ENCODE results near the gene NRXN3. TPM values are rescaled to one million over a fixed set of nuclear protein-coding genes. Genes with fewer than 3 reads are reported as not detected.

Gene NRXN3
- total and polyA plus RNA-seq, 7 donors, result 0.06 to 0.74 (median 0.15) TPM

- intact Hi-C loops (cut with DNase I), result no loop called here
- H3K9me3 ChIP-seq, result no peaks in the 10 kb centered on the region
- H3K27ac ChIP-seq, result no peak overlapping the region
- no peak for TF ChIP-seq CTCF (IDR thresholded peaks at IDR 0.05)
- no peaks in the 10 kb centered on the region for H3K4me1 ChIP-seq
- no peaks in the 10 kb centered on the region for H3K27me3 ChIP-seq (ENCODE audit: insufficient read depth in 3 of 3, low read length in 2 of 3)
- DNase-seq, result no peak
- H3K36me3 ChIP-seq (ENCODE audit: insufficient read depth in 1 of 2, low read depth in 1 of 2), result no peaks in the 10 kb centered on the region
- H3K4me3 ChIP-seq, result no peak overlapping the region
- 94 to 96% (median 95%) methylated on average over 6 of the region's 6 CpGs for WGBS, 3 donors
- no peak for ATAC-seq
These were observed 1027.3 kb downstream of the NRXN3 start for GRCh38 chr14:79197516-79197915.

- H3K27me3 ChIP-seq (ENCODE audit: insufficient read depth in 3 of 3, low read length in 2 of 3), result no peaks in the 10 kb centered on the region
- TF ChIP-seq CTCF (IDR thresholded peaks at IDR 0.05), result no peak
- DNase-seq, result no peak
- no peak overlapping the region for H3K27ac ChIP-seq
- intact Hi-C loops (cut with DNase I), result no loop called here
- ATAC-seq, result no peak
- H3K4me3 ChIP-seq, result no peak overlapping the region
- no peaks in the 10 kb centered on the region for H3K4me1 ChIP-seq
- H3K36me3 ChIP-seq (ENCODE audit: insufficient read depth in 1 of 2, low read depth in 1 of 2), result no peaks in the 10 kb centered on the region
- no peaks in the 10 kb centered on the region for H3K9me3 ChIP-seq
- 84 to 89% (median 88%) methylated on average over 4 of the region's 4 CpGs for whole genome bisulfite sequencing, 3 donors
These were observed 1029.0 kb downstream of the NRXN3 start for GRCh38 chr14:79199217-79199616.

- intact Hi-C loops (cut with DNase I), result no loop called here
- no peaks in the 10 kb centered on the region for H3K9me3 ChIP-seq
- no peak overlapping the region for H3K27ac ChIP-seq
- WGBS, 3 donors, result 62 to 70% (median 69%) methylated on average over 3 of the region's 3 CpGs
- ATAC-seq (no peak), DNase-seq (no peak)
- H3K36me3 ChIP-seq (ENCODE audit: insufficient read depth in 1 of 2, low read depth in 1 of 2), result no peaks in the 10 kb centered on the region
- no peak overlapping the region for H3K4me3 ChIP-seq
- peaks cover 0 to 2% (median 0%) of the 10 kb centered on the region in 3 donors for H3K27me3 ChIP-seq (ENCODE audit: insufficient read depth in 3 of 3, low read length in 2 of 3)
- H3K4me1 ChIP-seq, result no peaks in the 10 kb centered on the region
- no peak for TF ChIP-seq CTCF (IDR thresholded peaks at IDR 0.05)
These were observed 1031.5 kb downstream of the NRXN3 start for GRCh38 chr14:79201564-79202207.

GRCh38 chr14:79204591-79204990 is 1034.4 kb downstream of the NRXN3 start:
- Histone ChIP-seq H3K27ac (no peak overlapping the region), H3K27me3 (ENCODE audit: insufficient read depth in 3 of 3, low read length in 2 of 3) (peaks cover 0 to 2% (median 0%) of the 10 kb centered on the region in 3 donors), H3K9me3 (no peaks in the 10 kb centered on the region), H3K4me3 (no peak overlapping the region), H3K36me3 (ENCODE audit: insufficient read depth in 1 of 2, low read depth in 1 of 2) (no peaks in the 10 kb centered on the region), H3K4me1 (no peaks in the 10 kb centered on the region)
- ATAC-seq (no peak), DNase-seq (no peak)
- intact Hi-C loops (cut with DNase I), result no loop called here
- no peak for TF ChIP-seq CTCF (IDR thresholded peaks at IDR 0.05)

GRCh38 chr14:79209418-79209817 is 1039.2 kb downstream of the NRXN3 start:
- Histone ChIP-seq H3K36me3 (ENCODE audit: insufficient read depth in 1 of 2, low read depth in 1 of 2) (no peaks in the 10 kb centered on the region), H3K27me3 (ENCODE audit: insufficient read depth in 3 of 3, low read length in 2 of 3) (peaks cover 0 to 2% (median 0%) of the 10 kb centered on the region in 3 donors), H3K9me3 (no peaks in the 10 kb centered on the region), H3K4me3 (no peak overlapping the region), H3K27ac (no peak overlapping the region), H3K4me1 (no peaks in the 10 kb centered on the region)
- intact Hi-C loops (cut with DNase I), result no loop called here
- no peak for ATAC-seq
- TF ChIP-seq CTCF (IDR thresholded peaks at IDR 0.05), result no peak
- no peak for DNase-seq
- 75 to 84% (median 84%) methylated on average over 2 of the region's 2 CpGs for WGBS, 3 donors

Data from psoas muscle (tissue), 8 donors.